Renal cortex interstitium (tissue), 11 donors: ENCODE data around the gene JAKMIP1. TPM values are rescaled to one million over a fixed set of nuclear protein-coding genes. Genes with fewer than 3 reads are reported as not detected.

ENCODE experiments used
- DNase-seq, 11 donors: peaks; one replicate each; pipeline ENCODE4 v3.0.0-alpha.2; 2013; ENCODE audit warnings: low read depth in 9 of 11, low spot score in 4 of 11; ENCODE audit errors: extremely low read depth in 1 of 11
- polyA plus RNA-seq, 3 donors: library from polyadenylated mRNA; unstranded; fragments of 120-200 nt; gene quantifications; one replicate each; pipeline ENCODE4 v1.2.1, GENCODE V29; 2013; ENCODE audit not compliant: insufficient read length in 3 of 3

Gene JAKMIP1
- polyA plus RNA-seq, 3 donors = 0.09 to 0.14 TPM; not detected in 1

DNA sequence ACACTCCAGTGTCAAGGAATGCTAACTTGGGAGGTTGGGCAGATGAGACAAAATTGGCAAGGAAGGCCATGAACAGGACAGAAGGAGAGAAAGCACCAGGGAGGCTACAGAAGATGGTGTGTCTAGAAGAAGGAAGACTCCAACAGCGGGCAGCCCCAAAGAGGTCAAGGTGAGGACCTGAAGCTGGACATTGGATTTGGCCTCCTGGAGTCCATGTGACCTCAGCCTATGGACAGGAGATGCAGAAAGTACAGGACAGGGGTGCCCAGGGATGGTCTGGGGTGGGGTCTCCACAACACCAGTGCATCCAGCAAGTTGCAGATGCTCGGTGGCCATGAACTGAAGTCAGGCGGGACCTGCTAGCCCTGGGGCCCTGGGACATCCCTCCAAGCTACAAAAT lies 86.2 kb downstream of the JAKMIP1 start:
- DNase-seq = no peak

DNA sequence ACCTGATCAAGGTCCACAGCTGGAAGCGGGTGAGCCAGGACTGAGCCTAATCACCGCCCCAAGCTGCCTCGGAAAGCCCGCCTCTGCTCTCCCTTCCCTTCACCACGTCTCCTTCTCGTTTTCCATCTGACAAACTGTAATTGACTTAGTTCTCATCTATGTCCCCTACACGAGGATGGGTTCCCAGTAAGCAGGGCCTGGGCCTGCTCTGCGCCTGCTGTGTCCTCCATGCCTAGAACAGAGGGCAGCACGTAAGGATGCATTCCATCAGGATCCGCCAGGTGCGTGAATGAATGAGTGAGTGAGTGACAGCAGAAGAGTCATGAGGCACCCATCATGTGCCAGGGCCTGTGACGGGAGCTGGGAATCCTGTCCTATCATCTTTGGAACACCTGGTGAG lies 86.7 kb downstream of the JAKMIP1 start:
- no peak for DNase-seq

DNA sequence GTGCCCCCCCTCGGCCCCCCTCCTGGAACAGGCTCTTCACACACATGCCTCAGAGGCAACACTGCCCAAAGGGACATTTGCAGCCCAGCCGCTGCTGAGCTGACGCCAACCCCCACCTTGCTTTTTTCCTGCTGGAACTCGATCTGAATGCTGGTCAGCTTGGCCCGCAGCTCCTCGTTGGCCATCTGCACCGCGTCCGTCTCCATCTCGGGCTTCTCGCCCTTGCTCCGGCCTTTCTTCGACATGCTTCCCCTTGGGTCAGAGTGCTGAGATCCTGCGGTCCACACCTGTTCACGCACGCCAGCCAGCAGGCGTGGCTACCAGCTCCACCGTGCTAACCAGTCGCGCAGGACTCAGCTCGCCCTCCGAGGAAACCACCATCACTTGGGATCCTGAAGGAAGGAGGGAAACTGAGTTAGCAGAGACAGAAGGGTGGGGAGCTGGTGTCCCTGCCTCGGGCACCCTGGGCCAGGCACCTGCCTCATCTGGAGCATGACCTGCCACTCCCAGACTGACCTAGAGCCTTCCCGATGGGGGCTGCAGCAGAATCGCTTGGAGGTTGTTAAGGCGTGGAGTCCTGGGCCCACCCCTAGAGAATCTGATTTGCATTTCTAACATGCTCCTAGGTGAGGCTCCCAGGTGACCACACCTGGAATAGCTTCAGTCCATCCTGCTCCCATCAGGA lies 87.6 kb downstream of the JAKMIP1 start:
- no peak for DNase-seq

DNA sequence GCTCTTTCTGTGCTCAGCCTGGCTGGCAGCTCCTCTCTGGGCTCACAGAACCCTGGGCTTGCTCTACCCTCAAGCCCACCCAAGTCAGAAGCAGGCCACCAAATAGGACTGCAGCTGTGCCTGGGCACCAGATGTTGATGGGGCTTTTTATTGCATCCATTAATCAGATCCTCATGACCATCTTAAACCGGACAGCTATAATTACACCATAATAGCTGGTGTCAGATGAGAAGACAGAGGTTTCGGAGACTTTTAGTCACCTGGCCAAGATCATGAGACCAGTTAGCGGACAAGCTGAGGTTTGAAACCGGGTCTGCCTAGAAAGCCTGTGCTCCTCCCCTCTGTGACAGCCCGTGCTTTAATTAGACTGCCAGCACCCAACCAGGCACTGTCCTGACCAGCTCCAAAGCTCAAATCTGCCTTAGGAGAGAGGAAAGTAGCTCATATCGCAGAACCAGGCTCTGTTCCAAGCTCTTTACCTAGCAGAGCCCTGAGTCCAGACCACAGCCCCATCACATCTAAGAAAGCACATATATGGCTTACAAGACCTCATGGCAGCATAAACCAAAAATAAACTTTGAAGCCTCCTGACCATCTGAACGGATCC lies 88.9 kb downstream of the JAKMIP1 start:
- DNase-seq = no peak

DNA sequence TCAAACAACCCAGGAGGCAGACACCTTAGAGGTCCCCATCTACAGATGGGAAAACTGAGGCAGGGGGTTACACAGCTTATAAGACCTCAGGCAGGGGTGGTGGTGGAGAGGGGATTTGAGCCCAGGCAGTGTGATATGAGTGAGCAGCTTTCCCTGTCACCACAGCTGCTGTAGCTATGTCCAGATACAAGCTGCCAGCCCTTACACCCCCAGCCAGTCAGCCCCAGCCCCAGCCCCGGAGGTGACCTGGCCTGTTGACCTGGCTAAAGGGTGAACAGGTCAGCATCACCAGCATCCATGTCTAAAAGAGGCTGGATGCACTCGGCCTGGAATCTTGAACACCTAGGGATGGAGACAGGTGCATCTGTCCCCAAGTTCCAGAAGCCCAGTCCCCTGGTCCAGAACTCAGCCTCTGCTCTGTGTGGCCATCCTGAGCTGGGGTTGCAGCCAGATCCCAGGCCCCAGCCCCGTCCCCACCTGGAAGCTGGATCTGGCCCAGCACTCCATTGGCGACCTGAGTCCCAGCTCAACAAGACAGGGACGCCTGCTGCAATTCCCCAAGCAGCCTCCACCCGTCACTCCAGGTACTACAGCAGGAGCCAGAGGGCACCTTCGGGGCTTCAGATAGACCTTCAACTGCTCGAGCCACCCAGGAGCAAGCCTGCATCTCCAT lies 89.5 kb downstream of the JAKMIP1 start:
- DNase-seq = no peak

DNA sequence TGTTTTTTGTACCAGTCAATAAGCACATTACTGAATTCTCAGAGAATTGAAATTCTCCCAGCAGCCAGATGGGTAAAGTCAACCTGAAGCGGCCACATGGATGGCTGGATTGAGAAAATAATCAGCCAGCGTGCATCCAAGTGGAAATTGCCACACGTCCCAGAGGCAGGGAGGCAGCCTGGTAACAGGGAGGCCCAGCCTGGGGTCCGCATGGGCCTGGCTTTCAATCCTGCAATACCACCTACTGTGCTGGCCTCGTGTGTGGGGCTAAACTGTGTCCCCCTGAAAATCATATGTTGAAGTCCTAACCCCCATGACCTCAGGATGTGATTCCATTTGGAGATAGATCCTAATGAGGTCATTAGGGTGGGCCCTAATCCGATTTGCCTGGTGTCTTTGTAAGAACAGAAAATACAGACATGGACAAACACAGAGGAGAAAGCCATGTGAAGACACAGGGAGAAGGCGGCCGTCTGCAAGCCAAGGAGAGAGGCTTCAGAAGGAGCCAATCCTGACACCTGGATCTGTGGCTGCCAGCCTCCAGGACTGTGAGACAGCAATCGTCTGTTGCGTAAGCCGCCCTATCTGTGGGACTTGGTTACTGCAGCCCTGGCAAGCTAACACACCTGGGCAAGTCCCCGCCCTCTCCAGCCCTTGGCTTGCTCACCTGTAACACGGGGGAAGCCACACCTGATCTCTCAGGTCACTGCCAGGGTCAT lies 90.3 kb downstream of the JAKMIP1 start:
- no peak for DNase-seq

DNA sequence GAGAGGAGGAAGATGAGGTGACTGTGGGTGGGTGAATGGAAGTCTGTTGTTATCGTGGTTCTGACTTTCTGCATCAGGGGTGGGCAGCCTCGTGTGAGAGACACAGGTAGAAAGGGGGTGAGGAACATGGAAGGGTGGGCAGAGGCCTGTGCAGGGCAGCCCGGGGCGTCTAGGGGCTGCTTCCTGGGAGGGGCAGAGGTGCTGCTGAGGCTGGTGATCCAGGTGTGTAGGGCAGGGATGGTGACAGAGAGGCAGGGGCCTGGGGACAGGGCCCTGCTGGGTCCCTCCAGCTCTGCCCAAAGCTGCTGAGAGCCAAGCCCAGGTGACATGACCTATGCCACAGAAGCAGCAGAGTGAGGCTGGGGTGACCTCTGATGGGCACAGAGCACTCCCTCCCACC lies 92.5 kb downstream of the JAKMIP1 start:
- no peak for DNase-seq

DNA sequence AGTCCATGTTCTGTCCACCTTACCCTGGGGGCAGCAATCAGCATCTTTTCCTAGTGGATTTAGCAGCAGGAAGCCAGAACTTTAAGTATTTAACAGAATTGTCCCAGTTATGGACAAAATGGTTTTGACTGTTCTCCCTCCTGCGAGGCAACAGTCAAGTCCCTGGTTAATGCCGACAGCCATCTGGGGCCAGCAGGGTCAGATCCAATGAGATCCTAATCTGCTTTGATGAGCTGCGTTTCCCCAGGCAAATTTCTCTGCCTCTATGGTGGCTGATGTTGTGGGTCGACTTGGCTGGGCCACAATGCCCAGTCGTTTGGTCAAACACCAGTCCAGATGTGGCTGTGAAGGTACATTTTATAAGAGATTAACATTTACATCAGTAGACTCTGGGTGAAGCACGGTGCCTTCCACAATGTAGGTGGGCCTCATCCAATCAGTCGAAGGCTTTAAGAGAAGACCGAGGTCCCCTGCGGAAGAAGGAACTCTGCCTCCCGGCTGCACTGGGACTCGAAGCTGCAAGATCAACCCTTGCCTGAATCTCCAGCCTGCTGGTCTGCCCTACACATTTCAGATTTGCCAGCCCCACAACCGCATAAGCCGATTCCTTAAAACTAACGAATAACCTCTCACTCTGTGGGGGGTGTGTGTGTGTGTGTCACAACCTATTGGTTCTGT lies 93.1 kb downstream of the JAKMIP1 start:
- no peak for DNase-seq

DNA sequence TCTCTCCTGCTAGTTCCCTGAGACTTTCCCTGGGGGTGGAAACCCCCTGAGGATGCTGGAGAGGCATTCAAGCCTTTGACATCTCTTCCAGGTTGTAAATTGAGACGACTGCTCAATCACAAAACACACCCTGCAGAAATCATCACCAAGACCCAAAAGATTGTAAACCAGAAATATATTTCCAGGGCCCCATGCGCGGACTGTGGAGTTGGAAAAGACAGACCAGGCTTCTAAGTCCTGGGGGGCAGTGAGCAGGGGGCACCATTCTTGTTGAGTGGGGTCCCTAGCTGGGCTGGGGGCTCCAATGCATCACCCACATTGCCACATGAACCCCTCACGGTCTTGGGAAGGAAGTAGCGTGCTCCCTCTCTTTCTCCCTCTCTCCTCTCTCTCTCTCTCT lies 94.2 kb downstream of the JAKMIP1 start:
- DNase-seq = no peak

DNA sequence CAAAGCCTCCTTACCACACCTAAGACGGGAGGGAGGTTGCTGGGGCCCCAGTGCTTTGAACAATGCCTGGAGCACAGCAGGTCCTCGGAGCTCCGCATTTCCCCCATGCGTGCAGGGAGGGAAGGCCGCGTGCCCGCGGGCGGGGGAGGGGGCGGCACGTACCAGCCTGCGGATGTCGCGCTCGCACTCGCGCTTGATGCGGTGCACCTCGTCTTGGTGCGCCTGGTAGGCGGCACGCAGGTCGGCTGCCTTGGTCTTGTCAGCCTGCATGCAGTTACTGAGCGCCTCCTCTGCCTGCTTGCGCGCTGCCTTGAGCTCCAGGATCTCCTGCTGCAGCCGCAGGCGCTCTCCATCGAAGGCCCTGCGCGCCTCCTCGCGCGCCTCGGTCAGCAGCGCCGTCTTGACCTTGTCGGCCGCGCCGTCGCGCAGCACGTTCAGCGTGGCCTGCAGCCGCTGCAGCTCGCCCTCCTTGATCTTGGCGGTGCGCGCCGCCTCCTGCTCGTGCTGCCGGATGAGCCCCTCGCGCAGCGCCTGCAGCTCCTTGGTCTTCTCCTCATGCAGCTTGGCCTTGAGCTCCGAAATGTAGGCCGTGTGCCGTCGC lies 94.9 kb downstream of the JAKMIP1 start:
- no peak for DNase-seq

DNA sequence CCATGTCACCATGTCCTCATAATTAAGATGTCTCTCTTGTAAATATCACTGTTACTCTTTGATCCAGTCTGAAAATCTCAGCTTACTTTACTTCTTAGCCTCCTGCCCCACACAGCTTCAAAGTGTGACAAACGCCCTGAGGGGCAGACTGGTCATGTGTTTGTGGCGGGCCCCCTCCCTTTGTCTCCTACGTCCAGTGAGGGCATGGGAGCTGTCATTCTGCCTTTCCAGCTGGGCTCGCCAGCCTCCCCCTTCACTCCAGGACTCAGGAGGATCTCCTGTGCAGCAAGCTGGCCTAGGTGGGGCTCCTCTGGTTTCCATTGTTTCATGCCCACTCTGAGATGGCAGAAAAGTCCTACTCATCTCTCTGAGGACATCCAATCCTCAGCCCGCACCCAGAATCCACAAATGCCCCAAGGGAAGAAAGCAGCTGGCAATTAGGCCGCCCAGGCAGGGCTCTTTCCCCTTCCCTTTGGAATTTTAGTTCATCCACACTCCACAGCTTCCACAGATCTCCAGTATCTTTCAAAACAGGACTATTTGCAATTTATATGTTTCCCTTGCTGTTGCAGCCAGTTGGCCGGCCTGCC lies 95.7 kb downstream of the JAKMIP1 start:
- no peak for DNase-seq

DNA sequence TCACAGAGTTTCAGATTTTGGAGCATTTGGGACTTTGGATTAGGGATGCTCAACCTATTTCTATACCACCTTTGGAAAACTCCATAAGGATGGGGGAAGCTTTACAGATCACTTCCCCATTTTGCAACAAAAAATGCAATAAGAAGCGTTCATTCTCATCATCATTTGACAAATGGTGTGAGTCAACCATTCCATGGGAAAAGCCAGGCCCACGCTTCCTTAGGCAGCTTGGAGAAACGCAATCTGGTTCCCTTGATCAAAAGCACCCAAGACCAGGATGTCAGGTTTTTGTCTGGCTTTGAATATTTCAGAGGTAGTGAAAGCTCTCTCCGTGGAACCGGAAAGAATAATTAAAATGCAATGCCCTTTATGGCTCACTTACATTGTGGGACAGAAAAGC lies 102.8 kb downstream of the JAKMIP1 start:
- DNase-seq = no peak

DNA sequence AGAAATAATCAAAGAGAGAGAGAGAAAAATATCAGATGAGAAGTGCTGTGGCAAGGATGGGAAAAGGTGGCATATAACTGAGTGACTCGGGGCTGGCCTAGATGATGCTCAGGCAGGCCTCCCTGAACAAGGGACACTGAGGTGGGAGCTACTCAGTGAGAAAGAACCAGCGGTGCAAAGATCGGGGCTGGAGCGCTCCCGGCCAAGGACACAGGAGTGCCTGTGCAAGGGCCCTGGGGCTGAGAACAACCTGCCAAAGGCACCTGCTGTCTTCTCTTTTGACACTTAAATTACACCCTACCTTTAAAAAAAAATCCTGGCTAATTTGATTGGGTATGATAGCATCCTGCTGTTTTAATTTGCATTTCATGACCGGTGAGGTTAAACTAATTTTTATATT lies 104.5 kb downstream of the JAKMIP1 start:
- DNase-seq = no peak

DNA sequence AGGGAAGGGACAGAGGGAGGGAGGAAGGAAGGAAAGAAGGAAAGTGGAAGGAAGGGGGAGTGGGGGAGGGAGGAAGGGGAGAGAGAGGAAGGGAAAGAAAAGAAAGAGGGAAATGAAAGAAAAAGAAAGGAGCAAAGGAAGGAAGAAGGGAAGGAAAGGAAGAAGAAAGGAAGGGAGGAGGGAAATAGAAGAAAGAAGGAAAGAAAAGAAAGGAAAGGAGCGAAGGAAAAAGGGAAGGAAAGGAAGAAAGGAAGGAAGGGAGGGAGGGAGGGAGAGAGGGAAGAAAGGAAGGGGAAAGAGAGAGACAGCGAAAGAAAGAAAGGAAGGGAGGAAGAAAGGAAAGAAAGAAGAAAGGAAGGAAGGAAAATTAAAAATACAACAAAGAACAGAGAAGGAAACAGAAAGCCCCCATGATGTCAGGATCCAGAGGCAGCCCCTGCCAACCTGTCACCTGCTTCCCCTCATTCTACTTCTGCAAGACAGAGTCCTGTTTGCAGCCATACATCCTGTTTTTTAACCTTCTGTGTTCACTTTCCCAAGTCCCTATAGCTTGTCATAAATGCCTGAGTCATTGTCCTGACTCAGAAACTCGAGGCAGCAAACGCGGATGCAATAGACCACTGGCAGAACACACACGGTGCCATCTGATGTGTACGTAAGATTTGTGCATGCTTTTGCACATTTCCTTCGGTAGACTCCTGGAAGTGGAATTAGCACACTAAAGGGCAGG lies 105.2 kb downstream of the JAKMIP1 start:
- no peak for DNase-seq

DNA sequence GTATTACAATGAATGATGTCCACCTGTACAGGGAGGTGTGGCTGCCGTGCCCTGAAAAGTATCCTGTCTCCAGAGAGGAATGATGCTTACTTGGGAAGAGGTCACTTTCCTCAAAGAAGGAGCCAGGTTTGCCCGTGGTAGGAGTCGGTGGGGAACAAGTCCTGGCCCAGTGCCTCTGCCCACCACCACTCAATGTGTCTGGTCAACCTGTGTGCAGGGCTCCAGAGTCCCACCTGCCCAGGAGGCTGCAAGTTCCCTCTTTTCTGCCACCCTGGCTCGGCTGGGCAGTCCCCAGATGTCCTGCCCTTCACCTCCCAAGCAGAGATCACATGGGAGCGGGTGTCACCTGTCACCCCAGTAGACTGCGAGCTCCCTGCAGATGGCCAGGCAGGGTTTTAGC lies 106.7 kb downstream of the JAKMIP1 start:
- no peak for DNase-seq

DNA sequence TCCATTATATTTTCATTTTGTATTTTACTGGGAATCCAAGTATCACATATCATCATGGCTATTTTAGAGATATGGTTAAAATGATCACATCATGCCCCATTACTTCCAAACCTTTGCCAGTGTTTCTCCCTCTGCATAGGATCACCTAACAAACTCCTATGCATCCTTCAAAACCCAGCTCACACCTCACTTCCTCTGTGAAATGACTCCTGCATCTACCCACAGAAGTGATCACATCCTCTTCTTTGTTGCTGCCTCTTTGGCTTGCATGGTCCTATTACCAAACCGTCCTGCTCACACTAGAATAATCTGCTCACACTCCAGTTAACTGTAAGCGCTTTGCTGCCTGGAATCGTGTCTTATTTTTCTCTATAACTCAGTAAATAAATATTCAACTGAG lies 107.4 kb downstream of the JAKMIP1 start:
- DNase-seq = no peak

DNA sequence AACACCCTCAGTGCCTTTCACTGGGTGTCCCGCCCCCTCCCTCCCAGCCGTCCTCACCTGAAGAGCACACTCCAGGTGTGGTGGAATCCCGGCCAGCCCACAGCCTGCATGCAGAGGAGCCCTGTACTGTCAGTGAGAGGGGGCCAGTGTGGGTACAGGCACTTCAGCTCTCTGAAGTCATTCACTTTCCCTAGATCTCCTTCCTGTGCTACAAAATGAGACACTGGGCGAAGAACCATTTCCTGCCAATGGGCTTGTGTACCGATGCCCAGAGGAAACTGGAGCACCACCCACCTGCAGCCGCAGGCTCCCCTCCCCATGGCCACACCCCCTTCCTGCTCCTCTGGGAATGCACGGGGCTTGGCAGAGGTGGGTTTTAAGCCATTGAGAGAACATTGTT lies 108.2 kb downstream of the JAKMIP1 start:
- DNase-seq = no peak

DNA sequence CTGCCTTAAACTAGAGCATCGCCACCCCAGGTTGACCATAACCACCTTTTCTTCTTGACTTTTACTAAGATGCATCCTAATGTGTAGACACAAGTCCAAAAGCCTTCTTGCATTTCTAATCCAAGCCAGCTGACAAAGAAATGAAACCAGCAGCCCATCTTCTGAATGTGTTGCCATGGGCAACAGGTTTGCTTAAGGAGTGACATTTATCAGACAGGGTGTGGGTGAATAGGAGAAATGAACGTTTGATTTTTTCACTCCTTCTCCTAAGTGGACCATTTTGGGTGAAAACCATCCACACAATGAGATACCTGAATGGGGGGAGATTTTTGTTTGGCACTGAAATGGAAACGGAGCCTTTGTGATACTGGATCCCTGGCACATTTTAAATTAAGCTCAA lies 109.4 kb downstream of the JAKMIP1 start:
- no peak for DNase-seq
